ENCODE measurements around the gene MYO5A.

GRCh38 chr15:52486003-52486996, 42.4 kb downstream of the MYO5A start:
- TF ChIP-seq CHD4 (IDR thresholded peaks at IDR 0.05; ENCODE audit: borderline replicate concordance) (no peak), HDAC2 (IDR thresholded peaks at IDR 0.05) (no peak), PBX3 (IDR thresholded peaks at IDR 0.05) (no peak), POLR2A (IDR thresholded peaks at IDR 0.05; ENCODE audit: low read length) (no peak), CTCF (IDR thresholded peaks at IDR 0.05) (no peak), RCOR1 (IDR thresholded peaks at IDR 0.05; ENCODE audit: low read depth, low read length) (no peak), MAX (IDR thresholded peaks at IDR 0.05) (no peak), NR3C1 (IDR thresholded peaks at IDR 0.05) (no peak), ZSCAN20 (CRISPR knock-in tag; IDR thresholded peaks at IDR 0.05) (no peak), CHD2 (IDR thresholded peaks at IDR 0.05; ENCODE audit: low read length, partially characterized antibody) (no peak), CEBPB (IDR thresholded peaks at IDR 0.05) (no peak), TFCP2L1 (CRISPR knock-in tag; IDR thresholded peaks at IDR 0.05) (no peak)
- TF ChIP-seq, protein P1, sequence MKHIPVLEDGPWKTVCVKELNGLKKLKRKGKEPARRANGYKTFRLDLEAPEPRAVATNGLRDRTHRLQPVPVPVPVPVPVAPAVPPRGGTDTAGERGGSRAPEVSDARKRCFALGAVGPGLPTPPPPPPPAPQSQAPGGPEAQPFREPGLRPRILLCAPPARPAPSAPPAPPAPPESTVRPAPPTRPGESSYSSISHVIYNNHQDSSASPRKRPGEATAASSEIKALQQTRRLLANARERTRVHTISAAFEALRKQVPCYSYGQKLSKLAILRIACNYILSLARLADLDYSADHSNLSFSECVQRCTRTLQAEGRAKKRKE (CRISPR knock-in tag; IDR thresholded peaks at IDR 0.05; ENCODE audit: low read depth) = no peak
- TF ChIP-seq, protein P2, sequence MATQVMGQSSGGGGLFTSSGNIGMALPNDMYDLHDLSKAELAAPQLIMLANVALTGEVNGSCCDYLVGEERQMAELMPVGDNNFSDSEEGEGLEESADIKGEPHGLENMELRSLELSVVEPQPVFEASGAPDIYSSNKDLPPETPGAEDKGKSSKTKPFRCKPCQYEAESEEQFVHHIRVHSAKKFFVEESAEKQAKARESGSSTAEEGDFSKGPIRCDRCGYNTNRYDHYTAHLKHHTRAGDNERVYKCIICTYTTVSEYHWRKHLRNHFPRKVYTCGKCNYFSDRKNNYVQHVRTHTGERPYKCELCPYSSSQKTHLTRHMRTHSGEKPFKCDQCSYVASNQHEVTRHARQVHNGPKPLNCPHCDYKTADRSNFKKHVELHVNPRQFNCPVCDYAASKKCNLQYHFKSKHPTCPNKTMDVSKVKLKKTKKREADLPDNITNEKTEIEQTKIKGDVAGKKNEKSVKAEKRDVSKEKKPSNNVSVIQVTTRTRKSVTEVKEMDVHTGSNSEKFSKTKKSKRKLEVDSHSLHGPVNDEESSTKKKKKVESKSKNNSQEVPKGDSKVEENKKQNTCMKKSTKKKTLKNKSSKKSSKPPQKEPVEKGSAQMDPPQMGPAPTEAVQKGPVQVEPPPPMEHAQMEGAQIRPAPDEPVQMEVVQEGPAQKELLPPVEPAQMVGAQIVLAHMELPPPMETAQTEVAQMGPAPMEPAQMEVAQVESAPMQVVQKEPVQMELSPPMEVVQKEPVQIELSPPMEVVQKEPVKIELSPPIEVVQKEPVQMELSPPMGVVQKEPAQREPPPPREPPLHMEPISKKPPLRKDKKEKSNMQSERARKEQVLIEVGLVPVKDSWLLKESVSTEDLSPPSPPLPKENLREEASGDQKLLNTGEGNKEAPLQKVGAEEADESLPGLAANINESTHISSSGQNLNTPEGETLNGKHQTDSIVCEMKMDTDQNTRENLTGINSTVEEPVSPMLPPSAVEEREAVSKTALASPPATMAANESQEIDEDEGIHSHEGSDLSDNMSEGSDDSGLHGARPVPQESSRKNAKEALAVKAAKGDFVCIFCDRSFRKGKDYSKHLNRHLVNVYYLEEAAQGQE (IDR thresholded peaks at IDR 0.05) = no peak
